ENCODE results near the gene HIRA. TPM values are rescaled to one million over a fixed set of nuclear protein-coding genes. Genes with fewer than 3 reads are reported as not detected.

Gene HIRA
- total RNA-seq, 1 experiment from 2014 or later = 51.0 TPM

DNA sequence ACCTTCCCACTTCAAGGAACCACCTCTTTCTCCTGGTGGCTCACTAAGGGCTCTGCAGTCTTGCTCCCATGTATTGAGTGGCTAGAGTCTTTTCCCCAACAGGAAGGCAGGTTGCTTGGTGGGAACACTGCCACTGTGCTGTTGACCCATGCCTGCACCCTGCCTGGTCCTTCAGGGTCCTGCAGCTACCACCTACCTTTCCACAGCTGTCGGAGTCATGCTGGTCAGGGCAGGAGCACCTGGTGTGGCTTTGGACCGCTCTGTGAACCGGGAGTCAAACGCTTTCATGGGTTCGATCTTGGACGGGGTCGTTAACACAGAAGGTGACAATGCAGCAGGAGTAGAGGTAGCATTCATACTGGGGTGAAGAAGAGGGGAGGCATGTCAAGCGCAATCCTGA lies 56.1 kb downstream of the HIRA start:
- Mint-ChIP-seq H3K9me3 (no peaks in the 10 kb centered on the region), H3K36me3 (peaks cover 57% of the 10 kb centered on the region), H3K27me3 (ENCODE audit: low read depth) (no peaks in the 10 kb centered on the region), H3K4me3 (no peak overlapping the region), H3K27ac (no peak overlapping the region), H3K4me1 (no peaks in the 10 kb centered on the region)
- ChIA-PET CTCF (no interaction called here), POLR2A (no interaction called here)
- DNase-seq (ENCODE audit: low spot score) (no peak), ATAC-seq (no peak)
- TF ChIP-seq CREM (CRISPR knock-in tag; IDR thresholded peaks at IDR 0.05) (no peak), FOXJ3 (CRISPR knock-in tag; IDR thresholded peaks at IDR 0.05; ENCODE audit: borderline replicate concordance) (no peak), ETV6 (CRISPR knock-in tag; IDR thresholded peaks at IDR 0.05) (no peak), SMAD3 (CRISPR knock-in tag; IDR thresholded peaks at IDR 0.05; ENCODE audit: borderline replicate concordance) (no peak), JUN (CRISPR knock-in tag; IDR thresholded peaks at IDR 0.05) (no peak), IRF2 (CRISPR knock-in tag; IDR thresholded peaks at IDR 0.05; ENCODE audit: borderline replicate concordance, low read depth) (no peak), CBFB (CRISPR knock-in tag; IDR thresholded peaks at IDR 0.05; ENCODE audit: low read depth) (no peak), NR1H2 (CRISPR knock-in tag; IDR thresholded peaks at IDR 0.05) (no peak), TEAD4 (CRISPR knock-in tag; IDR thresholded peaks at IDR 0.05) (no peak)
- TF ChIP-seq, protein P1, sequence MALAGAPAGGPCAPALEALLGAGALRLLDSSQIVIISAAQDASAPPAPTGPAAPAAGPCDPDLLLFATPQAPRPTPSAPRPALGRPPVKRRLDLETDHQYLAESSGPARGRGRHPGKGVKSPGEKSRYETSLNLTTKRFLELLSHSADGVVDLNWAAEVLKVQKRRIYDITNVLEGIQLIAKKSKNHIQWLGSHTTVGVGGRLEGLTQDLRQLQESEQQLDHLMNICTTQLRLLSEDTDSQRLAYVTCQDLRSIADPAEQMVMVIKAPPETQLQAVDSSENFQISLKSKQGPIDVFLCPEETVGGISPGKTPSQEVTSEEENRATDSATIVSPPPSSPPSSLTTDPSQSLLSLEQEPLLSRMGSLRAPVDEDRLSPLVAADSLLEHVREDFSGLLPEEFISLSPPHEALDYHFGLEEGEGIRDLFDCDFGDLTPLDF (CRISPR knock-in tag; IDR thresholded peaks at IDR 0.05) = no peak
- TF ChIP-seq, protein P2, sequence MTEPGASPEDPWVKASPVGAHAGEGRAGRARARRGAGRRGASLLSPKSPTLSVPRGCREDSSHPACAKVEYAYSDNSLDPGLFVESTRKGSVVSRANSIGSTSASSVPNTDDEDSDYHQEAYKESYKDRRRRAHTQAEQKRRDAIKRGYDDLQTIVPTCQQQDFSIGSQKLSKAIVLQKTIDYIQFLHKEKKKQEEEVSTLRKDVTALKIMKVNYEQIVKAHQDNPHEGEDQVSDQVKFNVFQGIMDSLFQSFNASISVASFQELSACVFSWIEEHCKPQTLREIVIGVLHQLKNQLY (CRISPR knock-in tag; IDR thresholded peaks at IDR 0.05) = no peak
- TF ChIP-seq, protein P3, sequence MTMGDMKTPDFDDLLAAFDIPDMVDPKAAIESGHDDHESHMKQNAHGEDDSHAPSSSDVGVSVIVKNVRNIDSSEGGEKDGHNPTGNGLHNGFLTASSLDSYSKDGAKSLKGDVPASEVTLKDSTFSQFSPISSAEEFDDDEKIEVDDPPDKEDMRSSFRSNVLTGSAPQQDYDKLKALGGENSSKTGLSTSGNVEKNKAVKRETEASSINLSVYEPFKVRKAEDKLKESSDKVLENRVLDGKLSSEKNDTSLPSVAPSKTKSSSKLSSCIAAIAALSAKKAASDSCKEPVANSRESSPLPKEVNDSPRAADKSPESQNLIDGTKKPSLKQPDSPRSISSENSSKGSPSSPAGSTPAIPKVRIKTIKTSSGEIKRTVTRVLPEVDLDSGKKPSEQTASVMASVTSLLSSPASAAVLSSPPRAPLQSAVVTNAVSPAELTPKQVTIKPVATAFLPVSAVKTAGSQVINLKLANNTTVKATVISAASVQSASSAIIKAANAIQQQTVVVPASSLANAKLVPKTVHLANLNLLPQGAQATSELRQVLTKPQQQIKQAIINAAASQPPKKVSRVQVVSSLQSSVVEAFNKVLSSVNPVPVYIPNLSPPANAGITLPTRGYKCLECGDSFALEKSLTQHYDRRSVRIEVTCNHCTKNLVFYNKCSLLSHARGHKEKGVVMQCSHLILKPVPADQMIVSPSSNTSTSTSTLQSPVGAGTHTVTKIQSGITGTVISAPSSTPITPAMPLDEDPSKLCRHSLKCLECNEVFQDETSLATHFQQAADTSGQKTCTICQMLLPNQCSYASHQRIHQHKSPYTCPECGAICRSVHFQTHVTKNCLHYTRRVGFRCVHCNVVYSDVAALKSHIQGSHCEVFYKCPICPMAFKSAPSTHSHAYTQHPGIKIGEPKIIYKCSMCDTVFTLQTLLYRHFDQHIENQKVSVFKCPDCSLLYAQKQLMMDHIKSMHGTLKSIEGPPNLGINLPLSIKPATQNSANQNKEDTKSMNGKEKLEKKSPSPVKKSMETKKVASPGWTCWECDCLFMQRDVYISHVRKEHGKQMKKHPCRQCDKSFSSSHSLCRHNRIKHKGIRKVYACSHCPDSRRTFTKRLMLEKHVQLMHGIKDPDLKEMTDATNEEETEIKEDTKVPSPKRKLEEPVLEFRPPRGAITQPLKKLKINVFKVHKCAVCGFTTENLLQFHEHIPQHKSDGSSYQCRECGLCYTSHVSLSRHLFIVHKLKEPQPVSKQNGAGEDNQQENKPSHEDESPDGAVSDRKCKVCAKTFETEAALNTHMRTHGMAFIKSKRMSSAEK (CRISPR knock-in tag; IDR thresholded peaks at IDR 0.05; ENCODE audit: borderline replicate concordance) = no peak
- TF ChIP-seq, protein P4, sequence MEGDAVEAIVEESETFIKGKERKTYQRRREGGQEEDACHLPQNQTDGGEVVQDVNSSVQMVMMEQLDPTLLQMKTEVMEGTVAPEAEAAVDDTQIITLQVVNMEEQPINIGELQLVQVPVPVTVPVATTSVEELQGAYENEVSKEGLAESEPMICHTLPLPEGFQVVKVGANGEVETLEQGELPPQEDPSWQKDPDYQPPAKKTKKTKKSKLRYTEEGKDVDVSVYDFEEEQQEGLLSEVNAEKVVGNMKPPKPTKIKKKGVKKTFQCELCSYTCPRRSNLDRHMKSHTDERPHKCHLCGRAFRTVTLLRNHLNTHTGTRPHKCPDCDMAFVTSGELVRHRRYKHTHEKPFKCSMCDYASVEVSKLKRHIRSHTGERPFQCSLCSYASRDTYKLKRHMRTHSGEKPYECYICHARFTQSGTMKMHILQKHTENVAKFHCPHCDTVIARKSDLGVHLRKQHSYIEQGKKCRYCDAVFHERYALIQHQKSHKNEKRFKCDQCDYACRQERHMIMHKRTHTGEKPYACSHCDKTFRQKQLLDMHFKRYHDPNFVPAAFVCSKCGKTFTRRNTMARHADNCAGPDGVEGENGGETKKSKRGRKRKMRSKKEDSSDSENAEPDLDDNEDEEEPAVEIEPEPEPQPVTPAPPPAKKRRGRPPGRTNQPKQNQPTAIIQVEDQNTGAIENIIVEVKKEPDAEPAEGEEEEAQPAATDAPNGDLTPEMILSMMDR (IDR thresholded peaks at IDR 0.05) = no peak

DNA sequence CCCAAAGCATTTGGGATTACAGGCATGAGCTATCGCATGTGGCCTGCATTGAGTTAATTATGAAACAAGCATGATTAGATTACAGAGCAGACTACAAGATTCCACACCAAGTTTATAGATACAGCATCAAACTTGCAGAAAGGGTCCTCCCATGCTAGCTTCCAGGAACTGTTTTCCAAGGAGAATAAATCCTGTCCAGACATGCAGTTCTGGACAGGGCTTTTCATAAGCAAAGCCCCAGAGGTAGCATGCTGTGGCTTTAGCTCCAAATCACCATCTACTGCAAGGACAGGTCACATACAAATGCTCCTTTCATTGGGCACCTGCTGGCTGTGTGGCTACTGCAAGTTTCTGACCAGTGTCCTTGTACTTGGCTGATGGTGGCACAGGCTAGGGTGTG lies 57.1 kb downstream of the HIRA start:
- H3K4me3 Mint-ChIP-seq = no peak overlapping the region
- peaks cover 58% of the 10 kb centered on the region for H3K36me3 Mint-ChIP-seq
- no peak overlapping the region for H3K27ac Mint-ChIP-seq
- ATAC-seq = no peak
- no peaks in the 10 kb centered on the region for H3K27me3 Mint-ChIP-seq (ENCODE audit: low read depth)
- no peaks in the 10 kb centered on the region for H3K4me1 Mint-ChIP-seq
- ChIA-PET CTCF (interaction anchor here (0.8 kb wide), 1 partner anchor 196 kb away, joined by 3 read pairs; the partner anchor contains the start of gene SLC25A1), POLR2A (no interaction called here)
- H3K9me3 Mint-ChIP-seq = no peaks in the 10 kb centered on the region
- DNase-seq (ENCODE audit: low spot score) = no peak
- TF ChIP-seq NR2C2 (CRISPR knock-in tag; IDR thresholded peaks at IDR 0.05) (no peak), TEAD1 (CRISPR knock-in tag; IDR thresholded peaks at IDR 0.05) (no peak), CREM (CRISPR knock-in tag; IDR thresholded peaks at IDR 0.05) (no peak), RELA (CRISPR knock-in tag; IDR thresholded peaks at IDR 0.05; ENCODE audit: borderline replicate concordance) (no peak), FOXK1 (CRISPR knock-in tag; IDR thresholded peaks at IDR 0.05) (no peak), ZNF396 (CRISPR knock-in tag; IDR thresholded peaks at IDR 0.05; ENCODE audit: borderline replicate concordance) (no peak), ELF4 (CRISPR knock-in tag; IDR thresholded peaks at IDR 0.05; ENCODE audit: low read depth) (no peak), IRF2 (CRISPR knock-in tag; IDR thresholded peaks at IDR 0.05; ENCODE audit: borderline replicate concordance, low read depth) (no peak), RORB (CRISPR knock-in tag; IDR thresholded peaks at IDR 0.05) (no peak), ZBTB21 (CRISPR knock-in tag; IDR thresholded peaks at IDR 0.05; ENCODE audit: borderline replicate concordance) (no peak), CREB1 (CRISPR knock-in tag; IDR thresholded peaks at IDR 0.05) (no peak), JAZF1 (CRISPR knock-in tag; IDR thresholded peaks at IDR 0.05) (no peak)
- TF ChIP-seq, protein P5, sequence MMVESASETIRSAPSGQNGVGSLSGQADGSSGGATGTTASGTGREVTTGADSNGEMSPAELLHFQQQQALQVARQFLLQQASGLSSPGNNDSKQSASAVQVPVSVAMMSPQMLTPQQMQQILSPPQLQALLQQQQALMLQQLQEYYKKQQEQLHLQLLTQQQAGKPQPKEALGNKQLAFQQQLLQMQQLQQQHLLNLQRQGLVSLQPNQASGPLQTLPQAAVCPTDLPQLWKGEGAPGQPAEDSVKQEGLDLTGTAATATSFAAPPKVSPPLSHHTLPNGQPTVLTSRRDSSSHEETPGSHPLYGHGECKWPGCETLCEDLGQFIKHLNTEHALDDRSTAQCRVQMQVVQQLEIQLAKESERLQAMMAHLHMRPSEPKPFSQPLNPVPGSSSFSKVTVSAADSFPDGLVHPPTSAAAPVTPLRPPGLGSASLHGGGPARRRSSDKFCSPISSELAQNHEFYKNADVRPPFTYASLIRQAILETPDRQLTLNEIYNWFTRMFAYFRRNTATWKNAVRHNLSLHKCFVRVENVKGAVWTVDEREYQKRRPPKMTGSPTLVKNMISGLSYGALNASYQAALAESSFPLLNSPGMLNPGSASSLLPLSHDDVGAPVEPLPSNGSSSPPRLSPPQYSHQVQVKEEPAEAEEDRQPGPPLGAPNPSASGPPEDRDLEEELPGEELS (CRISPR knock-in tag; IDR thresholded peaks at IDR 0.05) = no peak
